Measurements from ENCODE around the gene UBAC2.

Gene UBAC2

GRCh38 chr13:99200432-99201167 lies at the start of gene UBAC2:
Gene UBAC2 (plus strand): TSS chr13:99200854. CDS start chr13:99200909, 55 bp downstream.
- peak within 1 kb of the TSS; percentile 99 for H3K4me3 ChIP-seq (ENCODE audit: low read length)
- peak within 1 kb of the TSS; percentile 98 for H3K9ac ChIP-seq (ENCODE audit: low read length)
- no peaks in the 10 kb centered on the region for H3K9me3 ChIP-seq (ENCODE audit: control insufficient read depth, low read length)
- no peaks in the 10 kb centered on the region for H3K27me3 ChIP-seq (replicated peaks; ENCODE audit: control insufficient read depth, insufficient read depth, low read length)
- H3K4me1 ChIP-seq (ENCODE audit: control insufficient read depth, insufficient read depth, low read length) = peaks cover 33% of the 10 kb centered on the region
- no peaks in the 10 kb centered on the region for H3K36me3 ChIP-seq (ENCODE audit: control insufficient read depth, insufficient read depth, low read length, severe bottlenecking)
- DNase-seq (ENCODE audit: low read depth) = peak; percentile 98

DNA sequence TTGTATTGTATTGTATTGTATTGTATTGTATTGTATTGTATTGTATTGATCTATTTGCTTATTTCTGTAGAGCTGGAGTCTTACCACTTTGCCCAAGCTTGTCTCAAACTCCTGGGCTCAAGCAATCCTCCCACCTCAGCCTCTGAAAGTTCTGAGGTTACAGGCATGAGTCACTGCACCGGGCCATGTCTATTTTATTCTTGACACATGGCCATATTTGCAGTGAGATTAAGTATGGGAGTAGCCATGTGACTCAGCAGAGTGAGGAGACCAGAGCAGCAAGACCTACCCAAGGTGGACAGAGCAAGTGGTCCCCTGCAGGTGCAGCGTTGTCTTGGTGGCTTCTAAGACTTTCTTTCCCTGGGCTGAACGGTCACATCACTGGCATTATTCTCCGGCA lies 49.1 kb upstream of the UBAC2 start:
- Histone ChIP-seq H3K4me3 (ENCODE audit: low read length) (no peak overlapping the region), H3K36me3 (ENCODE audit: control insufficient read depth, insufficient read depth, low read length, severe bottlenecking) (no peaks in the 10 kb centered on the region), H3K4me1 (ENCODE audit: control insufficient read depth, insufficient read depth, low read length) (peaks cover 18% of the 10 kb centered on the region), H3K27me3 (replicated peaks; ENCODE audit: control insufficient read depth, insufficient read depth, low read length) (no peaks in the 10 kb centered on the region), H3K9ac (ENCODE audit: low read length) (peak overlapping the region; percentile 19), H3K9me3 (ENCODE audit: control insufficient read depth, low read length) (no peaks in the 10 kb centered on the region)
- peak; percentile 41 for DNase-seq (ENCODE audit: low read depth)

GRCh38 chr13:99153219-99153618 lies 47.4 kb upstream of the UBAC2 start:
- H3K36me3 ChIP-seq (ENCODE audit: control insufficient read depth, insufficient read depth, low read length, severe bottlenecking) = no peaks in the 10 kb centered on the region
- peaks cover 9% of the 10 kb centered on the region for H3K27me3 ChIP-seq (replicated peaks; ENCODE audit: control insufficient read depth, insufficient read depth, low read length)
- H3K4me1 ChIP-seq (ENCODE audit: control insufficient read depth, insufficient read depth, low read length) = peaks cover 18% of the 10 kb centered on the region
- no peaks in the 10 kb centered on the region for H3K9me3 ChIP-seq (ENCODE audit: control insufficient read depth, low read length)
- no peak for DNase-seq (ENCODE audit: low read depth)
- H3K9ac ChIP-seq (ENCODE audit: low read length) = no peak overlapping the region
- no peak overlapping the region for H3K4me3 ChIP-seq (ENCODE audit: low read length)

DNA sequence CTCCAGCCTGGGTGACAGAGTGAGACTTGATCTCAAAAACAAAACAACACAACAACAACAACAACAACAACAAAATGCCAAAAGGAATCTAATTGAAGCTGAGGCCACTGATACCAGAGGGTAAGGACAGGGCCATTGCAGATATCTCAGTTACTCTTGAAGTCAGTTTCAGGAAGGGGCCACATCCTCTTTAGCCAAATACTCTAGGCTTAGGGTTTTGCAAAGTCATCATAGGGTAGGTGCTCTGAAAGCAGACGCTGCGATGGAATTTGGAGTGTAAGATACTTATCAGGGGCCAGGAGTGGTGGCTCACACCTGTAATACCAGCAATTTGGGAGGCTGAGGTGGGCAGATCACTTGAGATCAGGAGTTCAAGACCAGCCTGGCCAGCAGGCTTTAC lies 46.6 kb upstream of the UBAC2 start:
- no peaks in the 10 kb centered on the region for H3K9me3 ChIP-seq (ENCODE audit: control insufficient read depth, low read length)
- DNase-seq (ENCODE audit: low read depth) = no peak
- no peak overlapping the region for H3K4me3 ChIP-seq (ENCODE audit: low read length)
- no peaks in the 10 kb centered on the region for H3K36me3 ChIP-seq (ENCODE audit: control insufficient read depth, insufficient read depth, low read length, severe bottlenecking)
- H3K9ac ChIP-seq (ENCODE audit: low read length) = no peak overlapping the region
- H3K27me3 ChIP-seq (replicated peaks; ENCODE audit: control insufficient read depth, insufficient read depth, low read length) = peaks cover 15% of the 10 kb centered on the region
- H3K4me1 ChIP-seq (ENCODE audit: control insufficient read depth, insufficient read depth, low read length) = peaks cover 18% of the 10 kb centered on the region

DNA sequence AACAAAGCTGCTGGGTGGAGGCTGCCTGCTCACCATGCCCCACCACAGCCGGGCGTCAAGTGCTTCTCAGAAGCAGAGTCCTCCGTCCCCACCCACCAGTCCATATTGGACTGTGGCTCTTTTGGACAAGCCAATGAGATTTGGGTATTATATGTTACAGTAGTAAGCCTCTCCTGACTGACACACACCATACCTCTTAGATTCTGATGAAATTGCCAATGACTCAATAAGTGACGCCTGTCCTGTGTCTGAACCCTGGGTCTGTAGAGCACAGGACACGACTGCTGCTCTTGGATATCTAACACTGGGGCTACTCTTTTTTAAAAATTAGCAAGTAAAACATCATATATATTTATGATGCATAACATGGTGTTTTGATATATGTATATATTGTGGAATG lies 44.8 kb upstream of the UBAC2 start:
- Histone ChIP-seq H3K9ac (ENCODE audit: low read length) (no peak overlapping the region), H3K36me3 (ENCODE audit: control insufficient read depth, insufficient read depth, low read length, severe bottlenecking) (no peaks in the 10 kb centered on the region), H3K4me1 (ENCODE audit: control insufficient read depth, insufficient read depth, low read length) (peaks cover 12% of the 10 kb centered on the region), H3K4me3 (ENCODE audit: low read length) (no peak overlapping the region), H3K9me3 (ENCODE audit: control insufficient read depth, low read length) (no peaks in the 10 kb centered on the region), H3K27me3 (replicated peaks; ENCODE audit: control insufficient read depth, insufficient read depth, low read length) (peaks cover 20% of the 10 kb centered on the region)
- no peak for DNase-seq (ENCODE audit: low read depth)

- Histone ChIP-seq H3K4me1 (ENCODE audit: control insufficient read depth, insufficient read depth, low read length) (peaks cover under 1% of the 10 kb centered on the region), H3K4me3 (ENCODE audit: low read length) (no peak overlapping the region), H3K9me3 (ENCODE audit: control insufficient read depth, low read length) (no peaks in the 10 kb centered on the region), H3K27me3 (replicated peaks; ENCODE audit: control insufficient read depth, insufficient read depth, low read length) (peaks cover 20% of the 10 kb centered on the region), H3K9ac (ENCODE audit: low read length) (no peak overlapping the region), H3K36me3 (ENCODE audit: control insufficient read depth, insufficient read depth, low read length, severe bottlenecking) (no peaks in the 10 kb centered on the region)
- DNase-seq (ENCODE audit: low read depth) = no peak
These were observed 43.6 kb upstream of the UBAC2 start for GRCh38 chr13:99157046-99157445.

DNA sequence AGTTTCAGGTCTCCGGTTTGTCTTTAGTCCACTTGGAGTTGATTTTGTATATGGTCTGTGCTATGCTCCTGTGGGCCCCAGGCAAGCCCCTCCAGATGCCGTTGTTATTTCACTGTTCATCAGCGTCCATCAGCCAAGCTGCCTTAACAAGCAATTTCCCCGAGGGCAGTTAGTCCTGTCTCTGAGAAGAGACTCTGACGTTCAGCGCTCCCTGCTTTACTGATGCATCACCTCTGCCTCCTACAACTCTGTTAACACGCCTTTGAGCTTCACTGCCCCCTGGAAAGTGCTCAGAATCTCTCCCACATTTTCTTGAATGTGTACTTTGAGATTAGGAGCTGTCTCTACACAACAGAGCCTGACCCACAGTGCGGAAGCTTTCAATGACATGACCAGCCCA lies 41.8 kb upstream of the UBAC2 start:
- no peak overlapping the region for H3K4me3 ChIP-seq (ENCODE audit: low read length)
- no peaks in the 10 kb centered on the region for H3K36me3 ChIP-seq (ENCODE audit: control insufficient read depth, insufficient read depth, low read length, severe bottlenecking)
- peaks cover 20% of the 10 kb centered on the region for H3K27me3 ChIP-seq (replicated peaks; ENCODE audit: control insufficient read depth, insufficient read depth, low read length)
- DNase-seq (ENCODE audit: low read depth) = no peak
- H3K4me1 ChIP-seq (ENCODE audit: control insufficient read depth, insufficient read depth, low read length) = no peaks in the 10 kb centered on the region
- no peaks in the 10 kb centered on the region for H3K9me3 ChIP-seq (ENCODE audit: control insufficient read depth, low read length)
- H3K9ac ChIP-seq (ENCODE audit: low read length) = no peak overlapping the region

- no peak for DNase-seq (ENCODE audit: low read depth)
- H3K9ac ChIP-seq (ENCODE audit: low read length) = no peak overlapping the region
- H3K4me1 ChIP-seq (ENCODE audit: control insufficient read depth, insufficient read depth, low read length) = no peaks in the 10 kb centered on the region
- peaks cover 20% of the 10 kb centered on the region for H3K27me3 ChIP-seq (replicated peaks; ENCODE audit: control insufficient read depth, insufficient read depth, low read length)
- H3K36me3 ChIP-seq (ENCODE audit: control insufficient read depth, insufficient read depth, low read length, severe bottlenecking) = no peaks in the 10 kb centered on the region
- H3K9me3 ChIP-seq (ENCODE audit: control insufficient read depth, low read length) = no peaks in the 10 kb centered on the region
- no peak overlapping the region for H3K4me3 ChIP-seq (ENCODE audit: low read length)
These were observed 41.2 kb upstream of the UBAC2 start for GRCh38 chr13:99159331-99160061.

- no peaks in the 10 kb centered on the region for H3K9me3 ChIP-seq (ENCODE audit: control insufficient read depth, low read length)
- H3K4me3 ChIP-seq (ENCODE audit: low read length) = no peak overlapping the region
- no peak overlapping the region for H3K9ac ChIP-seq (ENCODE audit: low read length)
- DNase-seq (ENCODE audit: low read depth) = no peak
- no peaks in the 10 kb centered on the region for H3K36me3 ChIP-seq (ENCODE audit: control insufficient read depth, insufficient read depth, low read length, severe bottlenecking)
- peaks cover 20% of the 10 kb centered on the region for H3K27me3 ChIP-seq (replicated peaks; ENCODE audit: control insufficient read depth, insufficient read depth, low read length)
- H3K4me1 ChIP-seq (ENCODE audit: control insufficient read depth, insufficient read depth, low read length) = no peaks in the 10 kb centered on the region
These were observed 40.2 kb upstream of the UBAC2 start for GRCh38 chr13:99160415-99160814.

DNA sequence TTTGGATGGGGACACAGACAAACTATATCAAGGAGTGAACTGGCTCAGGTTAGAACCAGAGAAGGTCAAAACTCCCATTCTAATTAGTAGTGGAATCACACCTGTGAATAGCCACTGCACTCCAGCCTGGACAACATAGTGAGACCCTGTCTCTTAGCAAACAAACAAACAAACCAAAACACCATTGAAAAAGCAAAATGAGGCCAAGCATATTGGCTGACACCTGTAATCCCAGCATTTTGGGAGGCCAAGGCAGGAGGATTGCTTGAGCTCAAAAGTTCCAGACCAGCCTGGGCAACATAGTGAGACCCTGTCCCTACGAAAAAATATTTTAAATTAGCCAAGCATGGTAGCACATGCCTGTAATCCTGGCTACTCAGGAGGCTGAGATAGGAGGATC lies 39.1 kb upstream of the UBAC2 start:
- Histone ChIP-seq H3K27me3 (replicated peaks; ENCODE audit: control insufficient read depth, insufficient read depth, low read length) (peaks cover 20% of the 10 kb centered on the region), H3K4me3 (ENCODE audit: low read length) (no peak overlapping the region), H3K36me3 (ENCODE audit: control insufficient read depth, insufficient read depth, low read length, severe bottlenecking) (no peaks in the 10 kb centered on the region), H3K4me1 (ENCODE audit: control insufficient read depth, insufficient read depth, low read length) (no peaks in the 10 kb centered on the region), H3K9me3 (ENCODE audit: control insufficient read depth, low read length) (no peaks in the 10 kb centered on the region), H3K9ac (ENCODE audit: low read length) (no peak overlapping the region)
- no peak for DNase-seq (ENCODE audit: low read depth)

GRCh38 chr13:99162567-99163361 lies 37.9 kb upstream of the UBAC2 start:
- Histone ChIP-seq H3K27me3 (replicated peaks; ENCODE audit: control insufficient read depth, insufficient read depth, low read length) (peaks cover 12% of the 10 kb centered on the region), H3K9me3 (ENCODE audit: control insufficient read depth, low read length) (no peaks in the 10 kb centered on the region), H3K36me3 (ENCODE audit: control insufficient read depth, insufficient read depth, low read length, severe bottlenecking) (no peaks in the 10 kb centered on the region), H3K4me1 (ENCODE audit: control insufficient read depth, insufficient read depth, low read length) (no peaks in the 10 kb centered on the region), H3K4me3 (ENCODE audit: low read length) (no peak overlapping the region), H3K9ac (ENCODE audit: low read length) (no peak overlapping the region)
- no peak for DNase-seq (ENCODE audit: low read depth)

All from adipocyte (in vitro differentiated cells).